HepG2 (cell line): ENCODE results near the gene USP7. TPM values are rescaled to one million over a fixed set of nuclear protein-coding genes. Genes with fewer than 3 reads are reported as not detected.

Experiments used
- AGO1 ChIP-seq: fragments of 200-400 bp; formaldehyde crosslinking; IDR thresholded peaks from 2 replicates; pipeline ENCODE4 v1.6.1; 2017; ENCODE audit warnings: mild to moderate bottlenecking, low read depth, low read length, moderate library complexity; ENCODE audit not compliant: poor library complexity, severe bottlenecking
- FIP1L1 ChIP-seq: fragments of 200-400 bp; formaldehyde crosslinking; IDR thresholded peaks from 2 replicates; pipeline ENCODE4 v1.6.1; 2018; ENCODE audit warnings: low read depth, mild to moderate bottlenecking, low read length, moderate library complexity, borderline replicate concordance; ENCODE audit not compliant: insufficient read depth
- FOXJ3 ChIP-seq: sonication (generic); formaldehyde crosslinking; IDR thresholded peaks from 2 replicates; pipeline ENCODE4 v1.4.0; 2020; ENCODE audit warnings: missing genetic modification reagents, mild to moderate bottlenecking, borderline replicate concordance
- HNRNPLL ChIP-seq: fragments of 200-400 bp; formaldehyde crosslinking; IDR thresholded peaks from 2 replicates; pipeline ENCODE4 v1.6.1; 2017; ENCODE audit warnings: mild to moderate bottlenecking, low read depth, low read length; ENCODE audit not compliant: poor library complexity, severe bottlenecking
- MBD4 ChIP-seq: IDR thresholded peaks from 2 replicates; pipeline ENCODE4 v1.6.1; 2012; ENCODE audit warnings: low read length, inconsistent platforms, borderline replicate concordance
- PPARG ChIP-seq: conservative IDR thresholded peaks from 2 replicates; pipeline ENCODE4 v1.6.1; 2016; ENCODE audit warnings: missing biosample characterization, missing genetic modification reagents
- SIX4 ChIP-seq: sonication (generic); formaldehyde crosslinking; IDR thresholded peaks from 2 replicates; pipeline ENCODE4 v1.4.0; 2020; ENCODE audit warnings: missing genetic modification reagents
- SP5 ChIP-seq: IDR thresholded peaks from 2 replicates; pipeline ENCODE4 v1.6.1; 2016; ENCODE audit warnings: low read depth, borderline replicate concordance
- ZFP37 ChIP-seq: sonication (generic); formaldehyde crosslinking; IDR thresholded peaks from 2 replicates; pipeline ENCODE4 v1.4.0; 2020; ENCODE audit warnings: missing genetic modification reagents, borderline replicate concordance
- ZFP41 ChIP-seq: sonication (generic); formaldehyde crosslinking; IDR thresholded peaks from 2 replicates; pipeline ENCODE4 v1.4.0; 2020; ENCODE audit warnings: mild to moderate bottlenecking, missing genetic modification reagents, borderline replicate concordance
- ZNF12 ChIP-seq: sonication (generic); formaldehyde crosslinking; IDR thresholded peaks from 2 replicates; pipeline ENCODE4 v1.5.0; 2020; ENCODE audit warnings: missing genetic modification reagents
- ZNF124 ChIP-seq: sonication (generic); formaldehyde crosslinking; IDR thresholded peaks from 2 replicates; pipeline ENCODE4 v1.4.0; 2020; ENCODE audit warnings: missing genetic modification reagents
- ZNF296 ChIP-seq: sonication (generic); formaldehyde crosslinking; conservative IDR thresholded peaks from 2 replicates; pipeline ENCODE4 v1.5.0; 2020; ENCODE audit warnings: mild to moderate bottlenecking, missing genetic modification reagents
- ZNF7 ChIP-seq: IDR thresholded peaks from 2 replicates; pipeline ENCODE4 v1.6.1; 2016; ENCODE audit warnings: missing biosample characterization, missing genetic modification reagents
- ZNF761 ChIP-seq: sonication (generic); formaldehyde crosslinking; conservative IDR thresholded peaks from 2 replicates; pipeline ENCODE4 v1.4.0; 2020; ENCODE audit warnings: mild to moderate bottlenecking, missing genetic modification reagents
- ZNF891 ChIP-seq: sonication (generic); formaldehyde crosslinking; IDR thresholded peaks from 2 replicates; pipeline ENCODE4 v1.5.0; 2020; ENCODE audit warnings: mild to moderate bottlenecking, missing genetic modification reagents
- polyA plus RNA-seq, 8 experiments: library from polyadenylated mRNA; depleted of rRNA in 3 of 8; stranded (reverse) in 7 of 8; unstranded in 1 of 8; fragments of >200 nt; fragmentation: Illumina TruSeq in 4 of 8; extraction: Trizol in 4 of 8; gene quantifications; 2 replicates each; pipeline versions ENCODE4 v1.2.1 to v1.2.3, GENCODE V29; 2011 to 2016; ENCODE audit warnings: low read depth in 4 of 8, missing spikeins in 1 of 8, mixed read lengths in 1 of 8; ENCODE audit not compliant: insufficient read depth in 1 of 8
- total RNA-seq, 5 experiments: library from RNA; depleted of rRNA; stranded (reverse); fragments of >200 nt; fragmentation: Illumina TruSeq; extraction: Trizol; gene quantifications; 2 replicates each; pipeline ENCODE4 v1.2.3, GENCODE V29; 2016; ENCODE audit warnings: low read depth in 1 of 5
- TF ChIP-seq, protein P1 (sequence below): sonication (generic); formaldehyde crosslinking; conservative IDR thresholded peaks from 2 replicates; pipeline ENCODE4 v1.4.0; 2020; ENCODE audit warnings: mild to moderate bottlenecking, missing genetic modification reagents, moderate library complexity
- TF ChIP-seq, protein P2 (sequence below): sonication (generic); formaldehyde crosslinking; IDR thresholded peaks from 2 replicates; pipeline ENCODE4 v1.5.1; 2020; ENCODE audit warnings: missing genetic modification reagents, mild to moderate bottlenecking, borderline replicate concordance
- TF ChIP-seq, protein P3 (sequence below): sonication (generic); formaldehyde crosslinking; IDR thresholded peaks from 2 replicates; pipeline ENCODE4 v1.9.0; 2021; ENCODE audit warnings: missing genetic modification reagents, borderline replicate concordance
- TF ChIP-seq, protein P4 (sequence below): sonication (generic); formaldehyde crosslinking; IDR thresholded peaks from 2 replicates; pipeline ENCODE4 v1.5.0; 2020; ENCODE audit warnings: mild to moderate bottlenecking, missing genetic modification reagents, moderate library complexity

USP7 gene
- total and polyA plus RNA-seq, 2 of the 13 experiments (the other 11 are each of a cell fraction or from before 2014, with no cell fraction given) = 52.5 to 173 TPM

DNA sequence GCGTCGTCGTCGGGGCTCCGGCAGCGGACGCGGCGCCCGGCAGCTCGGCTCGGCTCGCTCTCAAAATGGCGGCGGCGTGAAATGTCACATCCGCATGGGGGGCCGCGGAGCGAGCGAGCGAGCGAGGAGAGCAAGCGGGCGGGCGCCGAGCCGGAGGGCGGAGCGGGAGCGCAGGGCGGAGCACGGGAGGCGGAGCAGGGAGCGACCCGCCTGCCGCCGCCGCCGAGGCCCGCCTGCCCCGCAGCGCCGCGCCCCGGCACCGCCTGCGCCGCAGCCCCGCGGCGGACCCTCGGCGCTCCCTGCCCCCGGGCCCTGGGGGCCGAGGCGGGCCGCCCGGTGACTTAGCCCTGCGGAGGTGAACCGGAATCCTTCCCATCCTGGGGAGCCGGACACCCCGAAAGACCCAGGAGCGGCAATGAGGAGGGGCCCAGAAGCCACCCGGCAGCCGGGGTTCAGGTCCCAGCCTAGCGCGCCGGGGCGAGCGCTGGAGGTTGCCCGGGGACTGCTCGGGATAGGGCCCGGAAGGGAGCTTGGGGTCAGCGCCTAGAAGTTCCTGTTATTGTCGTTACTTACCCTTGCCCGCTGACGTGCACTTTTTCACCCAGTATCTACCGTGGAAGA lies at the start of gene USP7 (continued):
- TF ChIP-seq ZFP41 = no peak
- no peak for TF ChIP-seq FIP1L1
- no peak for TF ChIP-seq ZNF761 (CRISPR knock-in tag)
- no peak for TF ChIP-seq AGO1
- no peak; the same call in 1 of the 2 replicates for TF ChIP-seq SIX4
- peak; percentile 67 for TF ChIP-seq HNRNPLL
- no peak for TF ChIP-seq FOXJ3 (CRISPR knock-in tag)
- TF ChIP-seq, protein P1, sequence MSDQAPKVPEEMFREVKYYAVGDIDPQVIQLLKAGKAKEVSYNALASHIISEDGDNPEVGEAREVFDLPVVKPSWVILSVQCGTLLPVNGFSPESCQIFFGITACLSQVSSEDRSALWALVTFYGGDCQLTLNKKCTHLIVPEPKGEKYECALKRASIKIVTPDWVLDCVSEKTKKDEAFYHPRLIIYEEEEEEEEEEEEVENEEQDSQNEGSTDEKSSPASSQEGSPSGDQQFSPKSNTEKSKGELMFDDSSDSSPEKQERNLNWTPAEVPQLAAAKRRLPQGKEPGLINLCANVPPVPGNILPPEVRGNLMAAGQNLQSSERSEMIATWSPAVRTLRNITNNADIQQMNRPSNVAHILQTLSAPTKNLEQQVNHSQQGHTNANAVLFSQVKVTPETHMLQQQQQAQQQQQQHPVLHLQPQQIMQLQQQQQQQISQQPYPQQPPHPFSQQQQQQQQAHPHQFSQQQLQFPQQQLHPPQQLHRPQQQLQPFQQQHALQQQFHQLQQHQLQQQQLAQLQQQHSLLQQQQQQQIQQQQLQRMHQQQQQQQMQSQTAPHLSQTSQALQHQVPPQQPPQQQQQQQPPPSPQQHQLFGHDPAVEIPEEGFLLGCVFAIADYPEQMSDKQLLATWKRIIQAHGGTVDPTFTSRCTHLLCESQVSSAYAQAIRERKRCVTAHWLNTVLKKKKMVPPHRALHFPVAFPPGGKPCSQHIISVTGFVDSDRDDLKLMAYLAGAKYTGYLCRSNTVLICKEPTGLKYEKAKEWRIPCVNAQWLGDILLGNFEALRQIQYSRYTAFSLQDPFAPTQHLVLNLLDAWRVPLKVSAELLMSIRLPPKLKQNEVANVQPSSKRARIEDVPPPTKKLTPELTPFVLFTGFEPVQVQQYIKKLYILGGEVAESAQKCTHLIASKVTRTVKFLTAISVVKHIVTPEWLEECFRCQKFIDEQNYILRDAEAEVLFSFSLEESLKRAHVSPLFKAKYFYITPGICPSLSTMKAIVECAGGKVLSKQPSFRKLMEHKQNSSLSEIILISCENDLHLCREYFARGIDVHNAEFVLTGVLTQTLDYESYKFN (CRISPR knock-in tag) = no peak; the same call in 1 of the 2 replicates
- TF ChIP-seq ZNF12 = no peak
- TF ChIP-seq, protein P2, sequence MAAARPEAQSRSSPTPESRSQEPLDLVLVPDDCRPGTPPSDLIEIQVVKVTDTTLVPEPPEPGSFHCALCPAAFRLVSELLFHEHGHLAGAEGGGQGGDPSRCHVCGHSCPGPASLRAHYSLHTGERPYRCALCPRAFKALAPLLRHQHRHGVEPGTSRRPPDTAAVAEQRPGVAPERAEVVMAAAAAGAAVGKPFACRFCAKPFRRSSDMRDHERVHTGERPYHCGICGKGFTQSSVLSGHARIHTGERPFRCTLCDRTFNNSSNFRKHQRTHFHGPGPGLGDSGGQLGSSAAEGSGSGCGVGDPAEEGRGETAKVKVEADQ (CRISPR knock-in tag) = 0 out of 2 replicates have a peak, but pooled peaks have one; percentile 44
- TF ChIP-seq ZNF7 (CRISPR knock-in tag) = no peak
- no peak; the same call in 1 of the 2 replicates for TF ChIP-seq PPARG
- TF ChIP-seq ZNF124 (CRISPR knock-in tag) = peak; percentile 63; the same call in 1 of the 2 replicates
- TF ChIP-seq SP5 (CRISPR knock-in tag) = peak; percentile 96
- peak; percentile 35; the same call in 1 of the 2 replicates for TF ChIP-seq ZNF891
- TF ChIP-seq, protein P3, sequence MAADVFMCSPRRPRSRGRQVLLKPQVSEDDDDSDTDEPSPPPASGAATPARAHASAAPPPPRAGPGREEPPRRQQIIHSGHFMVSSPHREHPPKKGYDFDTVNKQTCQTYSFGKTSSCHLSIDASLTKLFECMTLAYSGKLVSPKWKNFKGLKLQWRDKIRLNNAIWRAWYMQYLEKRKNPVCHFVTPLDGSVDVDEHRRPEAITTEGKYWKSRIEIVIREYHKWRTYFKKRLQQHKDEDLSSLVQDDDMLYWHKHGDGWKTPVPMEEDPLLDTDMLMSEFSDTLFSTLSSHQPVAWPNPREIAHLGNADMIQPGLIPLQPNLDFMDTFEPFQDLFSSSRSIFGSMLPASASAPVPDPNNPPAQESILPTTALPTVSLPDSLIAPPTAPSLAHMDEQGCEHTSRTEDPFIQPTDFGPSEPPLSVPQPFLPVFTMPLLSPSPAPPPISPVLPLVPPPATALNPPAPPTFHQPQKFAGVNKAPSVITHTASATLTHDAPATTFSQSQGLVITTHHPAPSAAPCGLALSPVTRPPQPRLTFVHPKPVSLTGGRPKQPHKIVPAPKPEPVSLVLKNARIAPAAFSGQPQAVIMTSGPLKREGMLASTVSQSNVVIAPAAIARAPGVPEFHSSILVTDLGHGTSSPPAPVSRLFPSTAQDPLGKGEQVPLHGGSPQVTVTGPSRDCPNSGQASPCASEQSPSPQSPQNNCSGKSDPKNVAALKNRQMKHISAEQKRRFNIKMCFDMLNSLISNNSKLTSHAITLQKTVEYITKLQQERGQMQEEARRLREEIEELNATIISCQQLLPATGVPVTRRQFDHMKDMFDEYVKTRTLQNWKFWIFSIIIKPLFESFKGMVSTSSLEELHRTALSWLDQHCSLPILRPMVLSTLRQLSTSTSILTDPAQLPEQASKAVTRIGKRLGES (CRISPR knock-in tag) = no peak
- TF ChIP-seq, protein P4, sequence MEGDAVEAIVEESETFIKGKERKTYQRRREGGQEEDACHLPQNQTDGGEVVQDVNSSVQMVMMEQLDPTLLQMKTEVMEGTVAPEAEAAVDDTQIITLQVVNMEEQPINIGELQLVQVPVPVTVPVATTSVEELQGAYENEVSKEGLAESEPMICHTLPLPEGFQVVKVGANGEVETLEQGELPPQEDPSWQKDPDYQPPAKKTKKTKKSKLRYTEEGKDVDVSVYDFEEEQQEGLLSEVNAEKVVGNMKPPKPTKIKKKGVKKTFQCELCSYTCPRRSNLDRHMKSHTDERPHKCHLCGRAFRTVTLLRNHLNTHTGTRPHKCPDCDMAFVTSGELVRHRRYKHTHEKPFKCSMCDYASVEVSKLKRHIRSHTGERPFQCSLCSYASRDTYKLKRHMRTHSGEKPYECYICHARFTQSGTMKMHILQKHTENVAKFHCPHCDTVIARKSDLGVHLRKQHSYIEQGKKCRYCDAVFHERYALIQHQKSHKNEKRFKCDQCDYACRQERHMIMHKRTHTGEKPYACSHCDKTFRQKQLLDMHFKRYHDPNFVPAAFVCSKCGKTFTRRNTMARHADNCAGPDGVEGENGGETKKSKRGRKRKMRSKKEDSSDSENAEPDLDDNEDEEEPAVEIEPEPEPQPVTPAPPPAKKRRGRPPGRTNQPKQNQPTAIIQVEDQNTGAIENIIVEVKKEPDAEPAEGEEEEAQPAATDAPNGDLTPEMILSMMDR (CRISPR knock-in tag) = no peak
- TF ChIP-seq MBD4 = no peak
- no peak for TF ChIP-seq ZFP37 (CRISPR knock-in tag)
- no peak for TF ChIP-seq ZNF296 (CRISPR knock-in tag)
